AG04450 (cell line): ENCODE measurements around the gene ZNF827. TPM values are rescaled to one million over a fixed set of nuclear protein-coding genes. Genes with fewer than 3 reads are reported as not detected.

Experiments
- CTCF ChIA-PET: fragments of 300-600, 350-600 bp; formaldehyde crosslinking; extraction: SDS; loops from one replicate; lab custom pipeline; 2022; ENCODE audit warnings: antibody characterized with exemption, inconsistent platforms; lab: Charles Lee
- POLR2A ChIA-PET: fragments of 350-600 bp; formaldehyde crosslinking; extraction: SDS; loops from one replicate; lab custom pipeline; 2021; ENCODE audit warnings: antibody characterized with exemption, inconsistent platforms; lab: Yijun Ruan, JAX
- DNase-seq: peaks from one replicate; pipeline ENCODE4 v3.0.0-alpha.2; 2011; ENCODE audit warnings: low read depth, low spot score
- H3K27ac ChIP-seq: one replicate; pipeline ENCODE4 v1.5.1; 2012; ENCODE audit warnings: low read depth, low read length, control low read depth
- H3K27me3 ChIP-seq: one replicate; pipeline ENCODE4 v1.6.0; 2012; ENCODE audit warnings: low read length; ENCODE audit not compliant: control insufficient read depth, insufficient read depth
- H3K4me3 ChIP-seq: 2 replicates; pipeline ENCODE4 v1.5.1; 2011; ENCODE audit warnings: mild to moderate bottlenecking, low read depth, low read length, control low read depth
- H3K9me3 ChIP-seq: 2 replicates; pipeline ENCODE4 v1.5.1; 2012; ENCODE audit warnings: low read length; ENCODE audit not compliant: control insufficient read depth, insufficient read depth
- CTCF ChIP-seq: IDR thresholded peaks from 2 replicates; pipeline ENCODE4 v1.5.1; 2011; ENCODE audit warnings: low read depth, low read length, control low read depth, inconsistent platforms
- polyA plus RNA-seq: library from polyadenylated mRNA; depleted of rRNA; stranded (reverse); fragments of >200 nt; gene quantifications from 2 replicates; pipeline ENCODE4 v1.2.3, GENCODE V29; 2011

Gene ZNF827
- polyA plus RNA-seq, 1 experiment = 9.8 TPM

- CTCF ChIA-PET = no interaction called here
Observed at GRCh38 chr4:145804116-145804515, 134.5 kb downstream of the ZNF827 start.

GRCh38 chr4:145799223-145799622 is 139.4 kb downstream of the ZNF827 start:
- DNase-seq = no peak
- Histone ChIP-seq H3K9me3 (no peaks in the 10 kb centered on the region), H3K27ac (no peak overlapping the region), H3K4me3 (no peak overlapping the region), H3K27me3 (no peaks in the 10 kb centered on the region)
- no peak for TF ChIP-seq CTCF
- ChIA-PET POLR2A (no interaction called here), CTCF (interaction anchor here (1.3 kb wide), 1 partner anchor 157 kb away, joined by 3 read pairs; no protein-coding TSS in a partner anchor)

More at GRCh38 chr4:145804116-145804515, 134.5 kb downstream of the ZNF827 start:
- Histone ChIP-seq H3K9me3 (no peaks in the 10 kb centered on the region; the same call in 1 of the 2 replicates), H3K27me3 (no peaks in the 10 kb centered on the region), H3K4me3 (no peak overlapping the region), H3K27ac (no peak overlapping the region)
- TF ChIP-seq CTCF = no peak
- peak; percentile 84 for DNase-seq
- POLR2A ChIA-PET = interaction anchor here (1.2 kb wide), 1 partner anchor 70 kb away, joined by 3 read pairs; no protein-coding TSS in a partner anchor

GRCh38 chr4:145797278-145797677 is 141.3 kb downstream of the ZNF827 start:
- H3K9me3 ChIP-seq = no peaks in the 10 kb centered on the region
- POLR2A ChIA-PET = no interaction called here
- H3K27me3 ChIP-seq = no peaks in the 10 kb centered on the region
- H3K4me3 ChIP-seq = no peak overlapping the region
- CTCF ChIA-PET = no interaction called here
- DNase-seq = no peak
- no peak overlapping the region for H3K27ac ChIP-seq
- no peak for TF ChIP-seq CTCF

- no peaks in the 10 kb centered on the region for H3K9me3 ChIP-seq
- H3K4me3 ChIP-seq = no peak overlapping the region
- no peak for DNase-seq
- H3K27ac ChIP-seq = no peak overlapping the region
- ChIA-PET POLR2A (no interaction called here), CTCF (no interaction called here)
- H3K27me3 ChIP-seq = no peaks in the 10 kb centered on the region
- no peak for TF ChIP-seq CTCF
Observed at GRCh38 chr4:145796346-145796745, 142.3 kb downstream of the ZNF827 start.

- ChIA-PET CTCF (no interaction called here), POLR2A (interaction anchor here (0.6 kb wide), 1 partner anchor 62 kb away, joined by 4 read pairs; no protein-coding TSS in a partner anchor)
- H3K27me3 ChIP-seq = no peaks in the 10 kb centered on the region
- no peak overlapping the region for H3K27ac ChIP-seq
- no peak for TF ChIP-seq CTCF
- no peak overlapping the region for H3K4me3 ChIP-seq
- no peaks in the 10 kb centered on the region for H3K9me3 ChIP-seq
- DNase-seq = no peak
Observed at GRCh38 chr4:145795521-145795920, 143.1 kb downstream of the ZNF827 start.
